Measurements from ENCODE around the gene SSTR3. TPM values are rescaled to one million over a fixed set of nuclear protein-coding genes. Genes with fewer than 3 reads are reported as not detected.

Gene SSTR3
- total RNA-seq, 2 donors from 2014 or later, result 0.11 to 0.20 TPM

DNA sequence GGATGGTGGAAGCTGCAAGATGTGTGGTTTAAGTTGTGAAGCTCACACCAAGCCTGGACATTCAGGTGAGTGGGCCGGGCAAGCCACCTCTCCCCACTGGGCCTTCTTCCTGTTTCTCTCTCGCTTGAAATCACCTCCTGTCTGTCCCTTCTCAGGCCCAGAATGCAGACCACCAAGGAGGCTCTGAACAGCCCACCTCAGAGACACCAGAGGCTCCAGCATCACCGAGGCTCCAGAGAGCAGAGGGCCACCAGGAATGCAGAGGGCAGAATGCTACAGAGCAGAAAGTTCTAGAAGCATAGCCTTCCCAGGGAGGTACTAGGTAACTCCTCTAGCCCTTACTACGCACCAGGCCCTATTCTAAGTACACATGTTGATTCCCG is 47.8 kb downstream of the SSTR3 start:
- Histone ChIP-seq H3K27me3 (ENCODE audit: control insufficient read depth, insufficient read depth, low read length, poor library complexity, severe bottlenecking) (no peaks in the 10 kb centered on the region), H3K4me3 (ENCODE audit: low read length) (no peak overlapping the region), H3K4me1 (ENCODE audit: control insufficient read depth, insufficient read depth, low read length) (no peaks in the 10 kb centered on the region), H3K27ac (ENCODE audit: low read depth, low read length) (no peak overlapping the region), H3K36me3 (ENCODE audit: control insufficient read depth, insufficient read depth, low read length) (no peaks in the 10 kb centered on the region), H3K9me3 (ENCODE audit: control insufficient read depth, low read length) (no peaks in the 10 kb centered on the region), H3K9ac (ENCODE audit: extremely low read depth, low read length, poor library complexity, severe bottlenecking) (no peak overlapping the region)
- Mint-ChIP-seq H3K27ac (no peak overlapping the region), H3K4me1 (peaks cover 4% of the 10 kb centered on the region), H3K27me3 (ENCODE audit: insufficient read depth) (peaks cover 8% of the 10 kb centered on the region), H3K9me3 (peaks cover 5% of the 10 kb centered on the region), H3K36me3 (ENCODE audit: low read depth) (no peaks in the 10 kb centered on the region), H3K4me3 (no peak overlapping the region)
- no peak for DNase-seq
- TF ChIP-seq, protein P1, sequence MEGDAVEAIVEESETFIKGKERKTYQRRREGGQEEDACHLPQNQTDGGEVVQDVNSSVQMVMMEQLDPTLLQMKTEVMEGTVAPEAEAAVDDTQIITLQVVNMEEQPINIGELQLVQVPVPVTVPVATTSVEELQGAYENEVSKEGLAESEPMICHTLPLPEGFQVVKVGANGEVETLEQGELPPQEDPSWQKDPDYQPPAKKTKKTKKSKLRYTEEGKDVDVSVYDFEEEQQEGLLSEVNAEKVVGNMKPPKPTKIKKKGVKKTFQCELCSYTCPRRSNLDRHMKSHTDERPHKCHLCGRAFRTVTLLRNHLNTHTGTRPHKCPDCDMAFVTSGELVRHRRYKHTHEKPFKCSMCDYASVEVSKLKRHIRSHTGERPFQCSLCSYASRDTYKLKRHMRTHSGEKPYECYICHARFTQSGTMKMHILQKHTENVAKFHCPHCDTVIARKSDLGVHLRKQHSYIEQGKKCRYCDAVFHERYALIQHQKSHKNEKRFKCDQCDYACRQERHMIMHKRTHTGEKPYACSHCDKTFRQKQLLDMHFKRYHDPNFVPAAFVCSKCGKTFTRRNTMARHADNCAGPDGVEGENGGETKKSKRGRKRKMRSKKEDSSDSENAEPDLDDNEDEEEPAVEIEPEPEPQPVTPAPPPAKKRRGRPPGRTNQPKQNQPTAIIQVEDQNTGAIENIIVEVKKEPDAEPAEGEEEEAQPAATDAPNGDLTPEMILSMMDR (conservative IDR thresholded peaks at IDR 0.05), result no peak
- 79 to 91% methylated on average over 2 to 4 of the region's 5 CpGs for WGBS, 2 experiments (ENCODE audit: insufficient coverage in 1 of 2, insufficient read length in 1 of 2)

DNA sequence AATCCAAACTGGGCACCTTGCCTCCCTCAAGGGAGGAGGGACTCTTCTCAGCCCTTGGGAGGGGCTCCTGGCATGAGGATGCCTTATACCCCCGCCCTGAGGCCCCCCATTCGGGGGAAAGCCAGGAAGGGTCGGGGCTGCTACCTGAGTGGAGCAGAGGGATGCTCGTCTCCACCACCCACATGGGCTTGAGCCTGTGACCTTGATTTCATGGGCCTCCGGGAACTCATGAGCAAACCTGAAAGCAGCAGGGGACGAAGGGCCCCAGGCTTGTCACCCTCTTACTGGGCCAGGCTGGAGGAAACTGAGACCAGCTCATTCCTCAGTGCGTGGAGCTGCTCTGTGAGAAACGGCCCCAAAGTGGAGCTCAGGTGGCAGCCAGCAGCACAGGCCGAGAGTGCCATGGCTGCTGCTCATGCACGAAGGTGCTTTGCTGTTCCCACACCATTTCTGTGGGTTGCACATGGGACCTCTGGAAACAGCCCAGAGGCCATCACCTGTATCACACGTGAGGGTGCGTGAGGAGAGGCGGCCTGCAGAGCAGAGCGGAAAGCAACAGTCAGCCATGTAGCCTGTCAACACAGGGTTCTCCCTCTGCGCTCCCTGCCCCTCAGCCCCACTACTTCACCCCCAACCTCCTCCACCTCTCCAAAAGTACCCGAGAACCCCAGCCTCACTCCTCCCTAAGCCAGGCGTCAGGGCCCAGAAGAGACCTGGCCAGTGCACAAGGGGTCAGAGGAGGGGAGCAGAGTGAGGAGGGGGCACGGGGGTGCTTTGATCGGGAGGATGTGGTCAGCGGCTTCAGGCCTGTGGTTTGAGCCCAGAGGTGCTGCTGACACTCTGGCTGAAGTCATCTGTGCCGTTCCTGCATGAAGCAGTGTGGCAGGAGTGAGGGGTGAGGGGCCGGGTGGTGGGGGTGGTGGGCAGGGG is 48.4 kb downstream of the SSTR3 start:
- Histone ChIP-seq H3K4me1 (ENCODE audit: control insufficient read depth, insufficient read depth, low read length) (no peaks in the 10 kb centered on the region), H3K27ac (ENCODE audit: low read depth, low read length) (no peak overlapping the region), H3K9me3 (ENCODE audit: control insufficient read depth, low read length) (no peaks in the 10 kb centered on the region), H3K4me3 (ENCODE audit: low read length) (no peak overlapping the region), H3K9ac (ENCODE audit: extremely low read depth, low read length, poor library complexity, severe bottlenecking) (no peak overlapping the region), H3K36me3 (ENCODE audit: control insufficient read depth, insufficient read depth, low read length) (no peaks in the 10 kb centered on the region), H3K27me3 (ENCODE audit: control insufficient read depth, insufficient read depth, low read length, poor library complexity, severe bottlenecking) (no peaks in the 10 kb centered on the region)
- Mint-ChIP-seq H3K4me3 (no peak overlapping the region), H3K9me3 (peaks cover 5% of the 10 kb centered on the region), H3K27me3 (ENCODE audit: insufficient read depth) (peaks cover 7% of the 10 kb centered on the region), H3K36me3 (ENCODE audit: low read depth) (no peaks in the 10 kb centered on the region), H3K4me1 (peaks cover 4% of the 10 kb centered on the region), H3K27ac (no peak overlapping the region)
- no peak for DNase-seq
- WGBS, 2 experiments (ENCODE audit: insufficient coverage in 1 of 2, insufficient read length in 1 of 2), result 88 to 89% methylated on average over 7 to 21 of the region's 22 CpGs
- TF ChIP-seq, protein P1 (conservative IDR thresholded peaks at IDR 0.05), result no peak

DNA sequence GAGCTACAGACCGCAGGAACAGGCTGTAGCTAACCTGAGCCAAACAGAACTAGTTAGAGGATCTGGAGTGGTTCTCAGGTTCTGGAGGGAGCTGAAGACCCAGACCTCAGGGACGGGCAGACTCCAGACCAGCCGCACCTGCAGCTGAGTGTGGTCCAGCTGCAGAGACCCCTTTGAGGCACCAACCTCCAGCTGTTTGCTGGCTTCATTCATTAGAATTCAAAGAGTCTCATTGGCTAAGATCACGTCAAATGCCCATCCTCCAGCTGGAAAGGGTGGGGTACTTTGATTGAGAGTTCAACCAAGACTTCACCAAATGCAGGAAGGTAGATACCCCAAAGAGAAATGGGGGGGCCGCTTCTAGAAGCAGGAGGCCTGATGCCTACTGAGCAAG is 49.2 kb downstream of the SSTR3 start:
- Histone ChIP-seq H3K36me3 (ENCODE audit: control insufficient read depth, insufficient read depth, low read length) (no peaks in the 10 kb centered on the region), H3K27ac (ENCODE audit: low read depth, low read length) (no peak overlapping the region), H3K27me3 (ENCODE audit: control insufficient read depth, insufficient read depth, low read length, poor library complexity, severe bottlenecking) (no peaks in the 10 kb centered on the region), H3K9ac (ENCODE audit: extremely low read depth, low read length, poor library complexity, severe bottlenecking) (no peak overlapping the region), H3K4me3 (ENCODE audit: low read length) (no peak overlapping the region), H3K9me3 (ENCODE audit: control insufficient read depth, low read length) (no peaks in the 10 kb centered on the region), H3K4me1 (ENCODE audit: control insufficient read depth, insufficient read depth, low read length) (no peaks in the 10 kb centered on the region)
- peaks cover 5% of the 10 kb centered on the region for H3K9me3 Mint-ChIP-seq
- no peak for DNase-seq
- TF ChIP-seq, protein P1 (conservative IDR thresholded peaks at IDR 0.05), result no peak
- peaks cover 4% of the 10 kb centered on the region for H3K4me1 Mint-ChIP-seq
- 92% methylated on average over 4 to 5 of the region's 5 CpGs for WGBS, 2 experiments (ENCODE audit: insufficient coverage in 1 of 2, insufficient read length in 1 of 2)
- H3K27me3 Mint-ChIP-seq (ENCODE audit: insufficient read depth), result peaks cover 4% of the 10 kb centered on the region
- no peaks in the 10 kb centered on the region for H3K36me3 Mint-ChIP-seq (ENCODE audit: low read depth)
- no peak overlapping the region for H3K27ac Mint-ChIP-seq
- H3K4me3 Mint-ChIP-seq, result no peak overlapping the region

All from endodermal cell (in vitro differentiated cells).